GM19328 (cell line): Measurements from ENCODE around the gene HOXB3.

ENCODE experiments used
- ATAC-seq: cut with Tn5 transposase; IDR thresholded peaks from one replicate; pipeline ENCODE4 v1.9.1; 2021; ENCODE audit warnings: mild to moderate bottlenecking, moderate library complexity; ENCODE audit not compliant: unreplicated experiment

The HOXB3 gene

GRCh38 chr17:48530887-48531272 lies 59.2 kb downstream of the HOXB3 start, which contains the start of gene HOXB1:
Gene HOXB1 (minus strand): TSS chr17:48531011. CDS start chr17:48530904, 107 bp downstream.
- ATAC-seq: no peak

DNA sequence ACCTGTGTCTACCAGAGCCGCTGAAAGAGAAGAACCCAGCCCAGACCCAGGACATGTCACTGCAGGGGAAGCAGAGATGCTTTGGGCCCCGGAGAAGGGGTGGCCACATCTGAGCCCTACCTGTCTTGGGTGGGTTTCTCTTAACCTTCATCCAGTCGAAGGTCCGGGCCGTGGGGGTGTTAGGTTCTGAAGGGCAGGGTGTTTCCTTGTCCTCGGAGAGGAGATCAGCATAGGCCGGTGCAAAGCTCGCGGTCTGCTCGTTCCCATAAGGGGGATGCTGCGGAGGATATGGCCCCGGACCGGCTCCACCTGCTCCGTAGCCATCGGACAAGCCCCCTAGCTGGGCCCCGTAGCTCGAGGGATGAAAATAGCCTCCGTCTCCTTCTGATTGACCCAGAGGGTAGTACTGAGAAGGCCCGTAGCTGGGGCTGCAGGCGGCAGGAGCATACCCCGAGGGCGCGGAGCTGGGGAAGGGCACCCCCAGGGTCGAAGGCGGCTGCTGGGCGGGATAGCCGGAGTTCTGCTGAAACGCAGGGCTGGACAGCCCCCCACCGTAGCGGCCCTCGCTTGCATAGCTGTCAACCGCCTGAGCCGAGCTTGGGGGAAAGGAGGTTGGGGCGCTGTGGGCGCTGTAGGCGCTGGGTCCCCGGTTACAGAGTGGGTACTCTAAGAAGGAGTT lies 59.7 kb downstream of the HOXB3 start:
- ATAC-seq: no peak

- no peak for ATAC-seq
Measured at GRCh38 chr17:48529683-48530009, 60.4 kb downstream of the HOXB3 start.

GRCh38 chr17:48528936-48529682 lies 60.9 kb downstream of the HOXB3 start:
- no peak for ATAC-seq

GRCh38 chr17:48528153-48528935 lies 61.7 kb downstream of the HOXB3 start:
- no peak for ATAC-seq

- no peak for ATAC-seq
Measured at GRCh38 chr17:48527547-48527932, 62.5 kb downstream of the HOXB3 start.

DNA sequence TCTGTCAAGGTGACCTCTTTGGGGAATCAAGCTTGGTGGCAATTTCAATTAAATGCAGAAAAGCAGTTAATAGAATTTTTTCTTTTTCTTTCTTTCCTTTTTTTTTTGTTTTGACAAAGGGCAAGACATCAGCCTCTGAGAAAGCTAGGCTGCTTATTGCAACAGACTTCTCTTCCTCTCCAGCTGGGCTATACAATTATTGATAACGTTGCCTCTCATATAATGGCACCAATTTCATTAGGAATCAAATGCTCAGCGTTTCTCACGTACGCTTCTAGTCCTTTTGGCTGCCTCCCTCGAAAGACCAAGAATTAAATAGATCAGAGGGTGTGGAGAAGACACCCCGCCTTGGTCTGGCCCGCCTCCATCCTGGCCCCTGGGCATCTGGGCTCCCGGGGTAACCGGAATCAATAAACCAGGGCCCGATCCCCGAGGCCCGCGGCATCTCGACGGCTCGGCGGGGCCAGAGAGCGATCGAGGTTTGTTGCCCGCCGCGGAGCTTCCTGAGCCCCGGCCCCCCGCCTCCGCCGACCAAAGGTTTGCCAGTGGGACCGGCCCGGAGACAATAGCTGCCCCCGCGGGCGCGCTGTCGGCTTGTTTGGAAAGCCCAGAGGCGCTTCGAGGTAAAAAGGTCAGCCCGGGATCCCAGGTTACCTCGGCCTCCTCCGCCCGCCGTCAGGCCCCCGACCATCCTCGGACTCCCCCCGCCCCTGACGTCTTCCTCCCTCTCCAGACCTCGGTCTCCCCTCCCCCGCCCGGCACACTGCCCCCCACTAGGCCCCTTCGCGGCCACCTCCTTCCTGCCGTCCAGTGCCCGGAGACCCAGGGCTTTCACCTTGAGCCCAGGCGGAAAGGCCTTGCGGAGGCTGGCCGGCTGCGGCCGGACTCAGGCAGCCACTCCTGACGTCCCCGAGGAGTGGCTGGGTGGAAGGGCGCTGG lies 63.2 kb downstream of the HOXB3 start:
- ATAC-seq: no peak

GRCh38 chr17:48523010-48523409 lies 67.0 kb downstream of the HOXB3 start:
- ATAC-seq: no peak

- ATAC-seq: no peak
Measured at GRCh38 chr17:48522031-48522653, 67.9 kb downstream of the HOXB3 start.

DNA sequence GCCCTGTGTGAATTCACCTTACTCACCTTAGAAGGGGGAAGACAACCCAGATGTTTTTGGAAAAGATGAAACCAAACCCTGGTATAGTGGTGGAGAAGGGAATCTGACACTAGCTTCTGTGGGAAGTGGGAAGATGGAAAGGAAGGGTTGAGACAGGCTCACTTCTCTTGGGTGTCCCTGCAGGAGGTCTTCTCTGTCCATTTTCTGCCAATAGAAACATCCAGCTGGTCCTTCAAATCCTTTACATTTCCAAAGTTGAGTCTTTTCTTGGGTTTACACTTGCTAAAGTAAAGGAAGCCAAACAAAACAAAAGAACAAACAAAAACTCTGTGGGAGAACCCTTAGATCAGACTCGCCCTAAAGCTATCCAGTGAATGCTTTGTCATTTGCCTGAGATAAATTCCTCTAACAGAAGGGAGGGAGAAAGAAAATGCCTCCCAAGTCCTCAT lies 69.4 kb downstream of the HOXB3 start:
- no peak for ATAC-seq

- no peak for ATAC-seq
Measured at GRCh38 chr17:48519427-48519826, 70.6 kb downstream of the HOXB3 start.

DNA sequence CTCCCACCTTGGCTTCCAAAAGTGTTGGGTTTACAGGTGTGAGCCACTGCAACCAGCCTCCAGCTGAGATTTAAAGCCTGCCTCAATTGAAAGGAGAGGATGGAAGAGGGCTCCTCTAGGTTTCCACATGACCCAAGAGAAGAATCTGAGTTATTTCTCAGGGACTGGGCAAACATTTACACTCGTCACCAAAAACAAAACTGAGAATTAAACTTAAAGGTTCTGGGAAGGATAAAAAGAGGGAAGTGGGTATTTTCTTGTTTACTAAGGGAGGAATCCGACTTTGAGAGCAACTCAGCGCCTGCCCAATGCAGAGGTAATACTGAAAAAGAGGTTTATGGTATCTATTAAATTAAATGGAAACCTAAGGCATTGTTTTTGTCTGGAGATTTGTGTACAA lies 72.6 kb downstream of the HOXB3 start:
- ATAC-seq: no peak

- no peak for ATAC-seq
Measured at GRCh38 chr17:48515925-48516900, 73.8 kb downstream of the HOXB3 start.

DNA sequence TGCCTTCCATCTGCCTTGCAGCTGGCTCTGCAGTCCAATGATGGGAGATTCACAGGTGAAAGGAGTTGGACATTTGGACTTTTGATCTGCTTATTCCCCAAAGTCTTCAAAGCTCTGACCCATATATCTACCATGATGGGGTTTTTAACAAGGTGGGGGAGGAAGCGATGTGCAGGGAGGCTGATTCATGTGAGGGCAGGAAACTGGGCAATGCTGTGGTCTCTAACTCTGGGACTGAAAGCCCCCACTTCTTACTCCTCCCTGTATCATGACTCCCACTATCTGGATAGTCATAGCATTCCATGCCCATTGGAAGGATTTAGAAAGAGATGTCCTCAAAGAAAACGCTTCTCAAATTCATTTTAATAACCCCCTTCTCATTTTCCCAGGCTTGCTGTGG lies 75.6 kb downstream of the HOXB3 start:
- ATAC-seq: no peak

GRCh38 chr17:48513666-48514455 lies 76.2 kb downstream of the HOXB3 start:
- no peak for ATAC-seq

GRCh38 chr17:48513097-48513496 lies 76.9 kb downstream of the HOXB3 start:
- no peak for ATAC-seq

DNA sequence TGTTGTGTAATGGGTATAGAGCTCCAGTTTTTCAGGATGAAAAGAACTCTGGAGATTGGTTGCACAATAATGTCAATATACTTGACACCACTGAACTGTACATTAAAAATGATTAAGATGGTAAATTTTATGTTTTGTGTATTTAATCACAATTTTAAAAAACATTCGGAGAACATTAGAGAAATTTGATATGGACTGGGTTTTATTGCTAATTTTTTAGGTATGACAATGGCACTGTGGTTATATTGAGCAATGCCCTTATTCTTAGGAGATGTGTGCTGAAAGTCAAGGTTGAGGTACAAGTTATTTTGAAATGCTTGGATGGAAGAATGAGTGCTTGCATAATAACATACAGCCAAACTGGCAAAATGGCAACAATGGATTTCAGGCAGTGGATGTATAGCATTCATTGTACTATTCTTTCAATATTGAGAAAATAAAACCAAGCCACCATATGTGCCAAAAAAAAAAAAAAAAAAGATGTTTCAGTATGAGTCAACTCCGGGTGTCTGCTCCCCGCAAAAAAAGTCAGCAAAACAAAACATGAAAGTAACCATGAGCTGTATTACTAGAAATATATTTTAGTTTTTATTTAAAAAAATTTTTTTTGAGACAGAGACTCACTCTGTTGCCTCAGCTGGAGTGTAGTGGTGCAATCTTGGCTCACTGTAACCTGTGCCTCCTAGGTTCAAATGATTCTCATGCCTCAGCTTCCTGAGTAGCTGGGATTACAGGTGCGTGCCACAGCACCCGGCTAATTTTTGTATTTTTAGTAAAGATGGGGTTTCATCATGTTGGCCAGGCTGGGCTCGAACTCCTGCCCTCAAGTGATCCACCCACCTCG lies 79.1 kb downstream of the HOXB3 start:
- no peak for ATAC-seq
